WTC11 (cell line): ENCODE results near the gene HCAR2.

Experiments used
- TF ChIP-seq, protein P1 (sequence below): fragments of 200-600 bp; IDR thresholded peaks from 2 replicates; pipeline ENCODE4 v1.8.0; 2022; ENCODE audit warnings: antibody characterized with exemption
- TF ChIP-seq, protein P2 (sequence below): sonication (generic); formaldehyde crosslinking; IDR thresholded peaks from 2 replicates; pipeline ENCODE4 v1.8.1; 2023; ENCODE audit warnings: mild to moderate bottlenecking, missing genetic modification reagents
- TF ChIP-seq, protein P3 (sequence below): sonication (generic); formaldehyde crosslinking; IDR thresholded peaks from 2 replicates; pipeline ENCODE4 v1.8.0; 2022; ENCODE audit warnings: mild to moderate bottlenecking, missing genetic modification reagents
- TF ChIP-seq, protein P4 (sequence below): sonication (generic); formaldehyde crosslinking; IDR thresholded peaks from 2 replicates; pipeline ENCODE4 v1.8.1; 2022; ENCODE audit warnings: mild to moderate bottlenecking, moderate library complexity, missing genetic modification reagents

DNA sequence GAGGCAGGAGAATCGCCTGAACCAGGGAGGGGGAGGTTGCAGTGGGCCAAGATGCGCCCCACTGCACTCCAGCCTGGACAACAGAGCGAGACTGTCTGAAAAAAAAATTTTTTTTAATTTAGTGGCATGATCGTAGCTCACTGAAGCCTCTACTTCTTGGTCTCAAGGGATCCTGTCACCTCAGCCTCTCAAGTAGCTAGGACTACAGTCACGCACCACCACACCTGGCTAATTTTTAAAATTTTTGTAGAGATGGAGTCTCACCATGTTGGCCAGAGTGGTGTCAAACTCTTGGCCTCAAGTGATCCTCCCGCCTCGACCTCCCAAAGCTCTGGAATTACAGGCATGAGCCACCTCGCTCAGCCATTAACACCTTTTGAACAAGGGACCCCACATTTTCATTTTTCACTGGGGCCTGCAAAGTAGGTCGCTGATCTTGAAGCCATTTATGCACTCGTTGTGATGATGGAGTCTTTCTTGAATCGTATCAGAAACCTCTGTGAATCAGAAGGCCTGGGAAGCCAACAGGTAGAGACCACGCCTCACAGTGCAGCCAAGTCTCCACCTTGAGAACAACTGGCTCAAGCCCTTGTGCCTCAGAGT is 21.6 kb upstream of the HCAR2 start:
- TF ChIP-seq, protein P1, sequence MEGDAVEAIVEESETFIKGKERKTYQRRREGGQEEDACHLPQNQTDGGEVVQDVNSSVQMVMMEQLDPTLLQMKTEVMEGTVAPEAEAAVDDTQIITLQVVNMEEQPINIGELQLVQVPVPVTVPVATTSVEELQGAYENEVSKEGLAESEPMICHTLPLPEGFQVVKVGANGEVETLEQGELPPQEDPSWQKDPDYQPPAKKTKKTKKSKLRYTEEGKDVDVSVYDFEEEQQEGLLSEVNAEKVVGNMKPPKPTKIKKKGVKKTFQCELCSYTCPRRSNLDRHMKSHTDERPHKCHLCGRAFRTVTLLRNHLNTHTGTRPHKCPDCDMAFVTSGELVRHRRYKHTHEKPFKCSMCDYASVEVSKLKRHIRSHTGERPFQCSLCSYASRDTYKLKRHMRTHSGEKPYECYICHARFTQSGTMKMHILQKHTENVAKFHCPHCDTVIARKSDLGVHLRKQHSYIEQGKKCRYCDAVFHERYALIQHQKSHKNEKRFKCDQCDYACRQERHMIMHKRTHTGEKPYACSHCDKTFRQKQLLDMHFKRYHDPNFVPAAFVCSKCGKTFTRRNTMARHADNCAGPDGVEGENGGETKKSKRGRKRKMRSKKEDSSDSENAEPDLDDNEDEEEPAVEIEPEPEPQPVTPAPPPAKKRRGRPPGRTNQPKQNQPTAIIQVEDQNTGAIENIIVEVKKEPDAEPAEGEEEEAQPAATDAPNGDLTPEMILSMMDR = no peak
- TF ChIP-seq, protein P2, sequence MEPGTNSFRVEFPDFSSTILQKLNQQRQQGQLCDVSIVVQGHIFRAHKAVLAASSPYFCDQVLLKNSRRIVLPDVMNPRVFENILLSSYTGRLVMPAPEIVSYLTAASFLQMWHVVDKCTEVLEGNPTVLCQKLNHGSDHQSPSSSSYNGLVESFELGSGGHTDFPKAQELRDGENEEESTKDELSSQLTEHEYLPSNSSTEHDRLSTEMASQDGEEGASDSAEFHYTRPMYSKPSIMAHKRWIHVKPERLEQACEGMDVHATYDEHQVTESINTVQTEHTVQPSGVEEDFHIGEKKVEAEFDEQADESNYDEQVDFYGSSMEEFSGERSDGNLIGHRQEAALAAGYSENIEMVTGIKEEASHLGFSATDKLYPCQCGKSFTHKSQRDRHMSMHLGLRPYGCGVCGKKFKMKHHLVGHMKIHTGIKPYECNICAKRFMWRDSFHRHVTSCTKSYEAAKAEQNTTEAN = no peak
- TF ChIP-seq, protein P3, sequence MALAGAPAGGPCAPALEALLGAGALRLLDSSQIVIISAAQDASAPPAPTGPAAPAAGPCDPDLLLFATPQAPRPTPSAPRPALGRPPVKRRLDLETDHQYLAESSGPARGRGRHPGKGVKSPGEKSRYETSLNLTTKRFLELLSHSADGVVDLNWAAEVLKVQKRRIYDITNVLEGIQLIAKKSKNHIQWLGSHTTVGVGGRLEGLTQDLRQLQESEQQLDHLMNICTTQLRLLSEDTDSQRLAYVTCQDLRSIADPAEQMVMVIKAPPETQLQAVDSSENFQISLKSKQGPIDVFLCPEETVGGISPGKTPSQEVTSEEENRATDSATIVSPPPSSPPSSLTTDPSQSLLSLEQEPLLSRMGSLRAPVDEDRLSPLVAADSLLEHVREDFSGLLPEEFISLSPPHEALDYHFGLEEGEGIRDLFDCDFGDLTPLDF = no peak
- TF ChIP-seq, protein P4, sequence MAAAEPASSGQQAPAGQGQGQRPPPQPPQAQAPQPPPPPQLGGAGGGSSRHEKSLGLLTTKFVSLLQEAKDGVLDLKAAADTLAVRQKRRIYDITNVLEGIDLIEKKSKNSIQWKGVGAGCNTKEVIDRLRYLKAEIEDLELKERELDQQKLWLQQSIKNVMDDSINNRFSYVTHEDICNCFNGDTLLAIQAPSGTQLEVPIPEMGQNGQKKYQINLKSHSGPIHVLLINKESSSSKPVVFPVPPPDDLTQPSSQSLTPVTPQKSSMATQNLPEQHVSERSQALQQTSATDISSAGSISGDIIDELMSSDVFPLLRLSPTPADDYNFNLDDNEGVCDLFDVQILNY = no peak
